IPS-18c (cell line): Measurements from ENCODE around the gene ITIH4.
"Not testable (repeated sequence)": the region's sequence is repeated elsewhere in the genome, so short reads cannot be mapped to it uniquely, and the experiment has no call there.

Experiments used
- H3K4me3 ChIP-seq: 2 replicates; pipeline ENCODE4 v1.7.0; 2013; ENCODE audit warnings: low read depth, mild to moderate bottlenecking, low read length, moderate library complexity; ENCODE audit not compliant: insufficient read depth
- H3K9me3 ChIP-seq: one replicate; pipeline ENCODE4 v1.6.1; 2013; ENCODE audit warnings: mild to moderate bottlenecking, low read length, moderate library complexity; ENCODE audit not compliant: control insufficient read depth, insufficient read depth

Gene ITIH4

GRCh38 chr3:52782412-52783210 lies 47.9 kb downstream of the ITIH4 start:
- no peak overlapping the region for H3K4me3 ChIP-seq
- no peaks in the 10 kb centered on the region for H3K9me3 ChIP-seq

- Histone ChIP-seq H3K4me3 (no peak overlapping the region), H3K9me3 (no peaks in the 10 kb centered on the region)
Measured at GRCh38 chr3:52781741-52782140, 48.7 kb downstream of the ITIH4 start.

- Histone ChIP-seq H3K4me3 (no peak overlapping the region), H3K9me3 (no peaks in the 10 kb centered on the region)
Measured at GRCh38 chr3:52779837-52780585, 50.5 kb downstream of the ITIH4 start.

- H3K4me3 ChIP-seq: no peak overlapping the region
- H3K9me3 ChIP-seq: no peaks in the 10 kb centered on the region
Measured at GRCh38 chr3:52779011-52779836, 51.2 kb downstream of the ITIH4 start.

- H3K4me3 ChIP-seq: no peak overlapping the region
- no peaks in the 10 kb centered on the region for H3K9me3 ChIP-seq
Measured at GRCh38 chr3:52777959-52778805, 52.3 kb downstream of the ITIH4 start.

GRCh38 chr3:52777127-52777958 lies 53.1 kb downstream of the ITIH4 start, which contains the start of gene ITIH1:
ITIH1 (plus strand) TSS chr3:52777599; CDS start chr3:52777616, 17 bp downstream.
- no peak within 1 kb of the TSS for H3K4me3 ChIP-seq
- no peaks in the 10 kb centered on the region for H3K9me3 ChIP-seq

- not testable (repeated sequence) for H3K9me3 ChIP-seq, H3K4me3 ChIP-seq
Measured at GRCh38 chr3:52776486-52776885, 54.0 kb downstream of the ITIH4 start.

GRCh38 chr3:52775877-52776276 lies 54.6 kb downstream of the ITIH4 start:
- Histone ChIP-seq H3K4me3 (no peak overlapping the region), H3K9me3 (no peaks in the 10 kb centered on the region)

GRCh38 chr3:52774901-52775864 lies 55.3 kb downstream of the ITIH4 start:
- no peak overlapping the region for H3K4me3 ChIP-seq

GRCh38 chr3:52774066-52774713 lies 56.3 kb downstream of the ITIH4 start:
- Histone ChIP-seq H3K9me3 (no peaks in the 10 kb centered on the region), H3K4me3 (no peak overlapping the region)

More at GRCh38 chr3:52774901-52775864, 55.3 kb downstream of the ITIH4 start:
- no peaks in the 10 kb centered on the region for H3K9me3 ChIP-seq

- no peaks in the 10 kb centered on the region for H3K9me3 ChIP-seq
- no peak overlapping the region for H3K4me3 ChIP-seq
Measured at GRCh38 chr3:52773361-52774065, 57.0 kb downstream of the ITIH4 start.

GRCh38 chr3:52771702-52772101 lies 58.8 kb downstream of the ITIH4 start:
- H3K4me3 ChIP-seq: no peak overlapping the region
- H3K9me3 ChIP-seq: no peaks in the 10 kb centered on the region

GRCh38 chr3:52771334-52771681 lies 59.2 kb downstream of the ITIH4 start:
- H3K4me3 ChIP-seq: peak overlapping the region; percentile 96

More at GRCh38 chr3:52771334-52771681, 59.2 kb downstream of the ITIH4 start:
- no peaks in the 10 kb centered on the region for H3K9me3 ChIP-seq
